GM23338 (cell line): ENCODE results near the gene CD244. TPM values are rescaled to one million over a fixed set of nuclear protein-coding genes. Genes with fewer than 3 reads are reported as not detected.

Experiments used
- polyA plus RNA-seq: library from polyadenylated mRNA; unstranded; fragments of >200 nt; fragmentation: Nextera tagmentation; extraction: Ambion mirVana; gene quantifications from 2 replicates; pipeline ENCODE4 v1.2.1, GENCODE V29; 2016
- total RNA-seq: library from RNA; depleted of rRNA; stranded (reverse); fragments of >200 nt; shearing (Covaris generic); gene quantifications from 2 replicates; pipeline ENCODE4 v1.2.3, GENCODE V29; 2014; rRNA removed

CD244 gene
- total and polyA plus RNA-seq, 2 experiments from 2014 or later = not detected

Other genes with a start within 250 kb of the CD244 start
- gene SLAMF1, start 215.8 kb downstream of the CD244 start, total RNA-seq = not detected in 2 replicates
- not detected in 2 replicates for gene SLAMF1, start 215.8 kb downstream of the CD244 start, polyA plus RNA-seq
- 0.45 TPM in 1 of 2 replicates, not detected in the other for gene CD48, start 151.1 kb downstream of the CD244 start, total RNA-seq
- gene CD48, start 151.1 kb downstream of the CD244 start, polyA plus RNA-seq = 0.34 and 0.43 TPM in 2 replicates
- not detected in 2 replicates for gene SLAMF7, start 123.6 kb downstream of the CD244 start, total RNA-seq
- 0.11 and 0.14 TPM in 2 replicates for gene SLAMF7, start 123.6 kb downstream of the CD244 start, polyA plus RNA-seq
- gene LY9, start 66.7 kb downstream of the CD244 start, total RNA-seq = not detected in 2 replicates
- gene LY9, start 66.7 kb downstream of the CD244 start, polyA plus RNA-seq = not detected in 2 replicates
- gene ITLN1, start 22.3 kb upstream of the CD244 start, total RNA-seq = not detected in 2 replicates
- not detected in 2 replicates for gene ITLN1, start 22.3 kb upstream of the CD244 start, polyA plus RNA-seq
- 7.0 and 12.8 TPM in 2 replicates for gene ITLN2, start 91.9 kb upstream of the CD244 start, total RNA-seq
- 7.2 and 8.0 TPM in 2 replicates for gene ITLN2, start 91.9 kb upstream of the CD244 start, polyA plus RNA-seq
- 169 and 194 TPM in 2 replicates for gene F11R, start 158.3 kb upstream of the CD244 start, total RNA-seq
- 51.0 and 51.8 TPM in 2 replicates for gene F11R, start 158.3 kb upstream of the CD244 start, polyA plus RNA-seq
- gene TSTD1, start 176.1 kb upstream of the CD244 start, total RNA-seq = 94.9 and 102 TPM in 2 replicates
- 244 and 257 TPM in 2 replicates for gene TSTD1, start 176.1 kb upstream of the CD244 start, polyA plus RNA-seq
- gene USF1, start 183.1 kb upstream of the CD244 start, total RNA-seq = 71.7 and 74.8 TPM in 2 replicates
- 23.6 and 23.8 TPM in 2 replicates for gene USF1, start 183.1 kb upstream of the CD244 start, polyA plus RNA-seq
- gene ARHGAP30, start 207.0 kb upstream of the CD244 start, total RNA-seq = 0.19 TPM in 1 of 2 replicates, not detected in the other
- 0.45 and 1.0 TPM in 2 replicates for gene ARHGAP30, start 207.0 kb upstream of the CD244 start, polyA plus RNA-seq
- gene NECTIN4, start 226.7 kb upstream of the CD244 start, total RNA-seq = not detected in 2 replicates
- gene NECTIN4, start 226.7 kb upstream of the CD244 start, polyA plus RNA-seq = 0.16 and 0.42 TPM in 2 replicates
- 5.6 and 6.3 TPM in 2 replicates for gene KLHDC9, start 235.5 kb upstream of the CD244 start, total RNA-seq
- 6.6 and 7.2 TPM in 2 replicates for gene KLHDC9, start 235.5 kb upstream of the CD244 start, polyA plus RNA-seq